ENCODE results near the gene SH3RF3.
"Not testable (repeated sequence)": the region's sequence is repeated elsewhere in the genome, so short reads cannot be mapped to it uniquely, and the experiment has no call there.

Gene SH3RF3

DNA sequence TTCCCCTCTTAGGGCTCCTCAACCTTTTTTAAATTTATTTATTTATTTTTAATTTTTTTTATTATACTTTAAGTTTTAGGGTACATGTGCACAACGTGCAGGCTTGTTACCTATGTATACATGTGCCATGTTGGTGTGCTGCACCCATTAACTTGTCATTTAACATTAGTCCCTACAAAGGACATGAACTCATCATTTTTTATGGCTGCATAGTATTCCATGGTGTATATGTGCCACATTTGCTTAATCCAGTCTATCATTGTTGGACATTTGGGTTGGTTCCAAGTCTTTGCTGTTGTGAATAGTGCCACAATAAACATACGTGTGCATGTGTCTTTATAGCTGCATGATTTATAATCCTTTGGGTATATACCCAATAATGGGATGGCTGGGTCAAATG, 33.4 kb downstream of the SH3RF3 start:
- H3K23ac ChIP-seq (ENCODE audit: low read length); H2BK120ac ChIP-seq (ENCODE audit: insufficient read depth, low read length, poor library complexity); H3K9me3 ChIP-seq (ENCODE audit: insufficient read depth, low read depth, low read length); H3K4me1 ChIP-seq (ENCODE audit: control insufficient read depth in 1 of 2, insufficient read depth in 2 of 2, low read length in 2 of 2); H3K27ac ChIP-seq (ENCODE audit: low read depth, low read length); H4K8ac ChIP-seq (ENCODE audit: low read depth, low read length); H3K79me2 ChIP-seq (ENCODE audit: control insufficient read depth, insufficient read depth, low read length, poor library complexity); H3K18ac ChIP-seq (ENCODE audit: low read length); H3K36me3 ChIP-seq (ENCODE audit: control insufficient read depth in 1 of 2, insufficient read depth in 2 of 2, low read length in 2 of 2); H3K4ac ChIP-seq (ENCODE audit: low read depth, low read length); H2AFZ ChIP-seq (ENCODE audit: insufficient read depth, low read length, poor library complexity); H2BK12ac ChIP-seq (ENCODE audit: low read length); DNase-seq; H4K12ac ChIP-seq (ENCODE audit: low read depth, low read length); H2BK5ac ChIP-seq (ENCODE audit: low read depth, low read length, poor library complexity); H3K4me2 ChIP-seq (ENCODE audit: low read length); H3K27me3 ChIP-seq (ENCODE audit: insufficient read depth, low read length); H3K9ac ChIP-seq (ENCODE audit: low read length); H2AK5ac ChIP-seq (ENCODE audit: low read length); H4K91ac ChIP-seq (ENCODE audit: low read depth, low read length); H3K79me1 ChIP-seq (ENCODE audit: low read length); H3K14ac ChIP-seq (ENCODE audit: low read length); H3K4me3 ChIP-seq (ENCODE audit: low read depth, low read length): not testable (repeated sequence)
- WGBS (ENCODE audit: extremely low coverage, insufficient coverage, insufficient read length): no CpG with 5 or more reads among the region's 2 CpGs

GRCh38 chr2:109162999-109163398, 34.0 kb downstream of the SH3RF3 start:
- H4K8ac ChIP-seq (ENCODE audit: low read depth, low read length): no peak overlapping the region
- no peak for DNase-seq
- H3K27ac ChIP-seq (ENCODE audit: low read depth, low read length): no peak overlapping the region
- no peak overlapping the region for H3K9ac ChIP-seq (ENCODE audit: low read length)
- H3K36me3 ChIP-seq (ENCODE audit: control insufficient read depth in 1 of 2, insufficient read depth in 2 of 2, low read length in 2 of 2): no peaks in the 10 kb centered on the region
- H4K91ac ChIP-seq (ENCODE audit: low read depth, low read length): no peak overlapping the region
- no CpG with 5 or more reads among the region's 7 CpGs for WGBS (ENCODE audit: extremely low coverage, insufficient coverage, insufficient read length)
- no peak overlapping the region for H3K14ac ChIP-seq (ENCODE audit: low read length)
- H3K18ac ChIP-seq (ENCODE audit: low read length): no peak overlapping the region
- no peak overlapping the region for H2BK5ac ChIP-seq (ENCODE audit: low read depth, low read length, poor library complexity)
- no peak overlapping the region for H2BK12ac ChIP-seq (ENCODE audit: low read length)
- no peak overlapping the region for H3K4me3 ChIP-seq (ENCODE audit: low read depth, low read length)
- H3K79me2 ChIP-seq (ENCODE audit: control insufficient read depth, insufficient read depth, low read length, poor library complexity): no peaks in the 10 kb centered on the region
- H3K4me1 ChIP-seq (ENCODE audit: control insufficient read depth in 1 of 2, insufficient read depth in 2 of 2, low read length in 2 of 2): no peaks in the 10 kb centered on the region
- H2AFZ ChIP-seq (ENCODE audit: insufficient read depth, low read length, poor library complexity): no peak overlapping the region
- H3K79me1 ChIP-seq (ENCODE audit: low read length): no peaks in the 10 kb centered on the region
- H3K23ac ChIP-seq (ENCODE audit: low read length): no peak overlapping the region
- no peak overlapping the region for H2AK5ac ChIP-seq (ENCODE audit: low read length)
- H3K4ac ChIP-seq (ENCODE audit: low read depth, low read length): no peak overlapping the region
- H4K12ac ChIP-seq (ENCODE audit: low read depth, low read length): no peak overlapping the region
- no peak overlapping the region for H3K4me2 ChIP-seq (ENCODE audit: low read length)
- no peaks in the 10 kb centered on the region for H3K27me3 ChIP-seq (ENCODE audit: insufficient read depth, low read length)
- no peak overlapping the region for H2BK120ac ChIP-seq (ENCODE audit: insufficient read depth, low read length, poor library complexity)
- H3K9me3 ChIP-seq (ENCODE audit: insufficient read depth, low read depth, low read length): no peaks in the 10 kb centered on the region

DNA sequence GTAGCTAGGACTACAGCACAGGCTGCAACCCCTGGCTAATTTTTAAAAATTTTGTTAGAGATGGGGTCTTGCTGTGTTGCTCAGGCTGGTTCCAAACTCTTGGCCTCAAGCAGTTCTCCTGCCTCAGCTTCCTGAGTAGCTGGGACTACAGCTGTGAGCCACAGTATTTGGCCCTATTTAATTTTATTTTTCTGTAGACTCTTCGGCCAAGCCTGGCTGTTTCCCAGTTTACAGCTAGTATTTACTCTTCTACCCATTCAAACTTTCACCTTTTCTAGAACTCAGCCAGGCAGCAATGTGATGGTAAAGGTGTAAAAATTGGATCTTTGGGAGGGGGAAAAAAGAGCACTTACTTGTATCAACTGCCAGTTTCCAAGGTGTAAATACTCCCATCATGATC, 35.3 kb downstream of the SH3RF3 start:
- H3K4me1 ChIP-seq (ENCODE audit: control insufficient read depth in 1 of 2, insufficient read depth in 2 of 2, low read length in 2 of 2): no peaks in the 10 kb centered on the region
- H3K27me3 ChIP-seq (ENCODE audit: insufficient read depth, low read length): no peaks in the 10 kb centered on the region
- no peaks in the 10 kb centered on the region for H3K9me3 ChIP-seq (ENCODE audit: insufficient read depth, low read depth, low read length)
- no peak overlapping the region for H2BK12ac ChIP-seq (ENCODE audit: low read length)
- H3K4ac ChIP-seq (ENCODE audit: low read depth, low read length): no peak overlapping the region
- no peak overlapping the region for H3K9ac ChIP-seq (ENCODE audit: low read length)
- H3K4me2 ChIP-seq (ENCODE audit: low read length): no peak overlapping the region
- H3K36me3 ChIP-seq (ENCODE audit: control insufficient read depth in 1 of 2, insufficient read depth in 2 of 2, low read length in 2 of 2): no peaks in the 10 kb centered on the region
- no peak for DNase-seq
- no peak overlapping the region for H4K91ac ChIP-seq (ENCODE audit: low read depth, low read length)
- H2AFZ ChIP-seq (ENCODE audit: insufficient read depth, low read length, poor library complexity): no peak overlapping the region
- no peak overlapping the region for H4K8ac ChIP-seq (ENCODE audit: low read depth, low read length)
- H3K79me1 ChIP-seq (ENCODE audit: low read length): no peaks in the 10 kb centered on the region
- WGBS (ENCODE audit: extremely low coverage, insufficient coverage, insufficient read length): no CpG with 5 or more reads among the region's 1 CpG
- no peak overlapping the region for H2BK120ac ChIP-seq (ENCODE audit: insufficient read depth, low read length, poor library complexity)
- no peak overlapping the region for H3K27ac ChIP-seq (ENCODE audit: low read depth, low read length)
- H3K23ac ChIP-seq (ENCODE audit: low read length): no peak overlapping the region
- H3K79me2 ChIP-seq (ENCODE audit: control insufficient read depth, insufficient read depth, low read length, poor library complexity): no peaks in the 10 kb centered on the region
- no peak overlapping the region for H2BK5ac ChIP-seq (ENCODE audit: low read depth, low read length, poor library complexity)
- H2AK5ac ChIP-seq (ENCODE audit: low read length): no peak overlapping the region
- H4K12ac ChIP-seq (ENCODE audit: low read depth, low read length): no peak overlapping the region
- H3K4me3 ChIP-seq (ENCODE audit: low read depth, low read length): no peak overlapping the region
- no peak overlapping the region for H3K14ac ChIP-seq (ENCODE audit: low read length)
- H3K18ac ChIP-seq (ENCODE audit: low read length): no peak overlapping the region

- no peak overlapping the region for H4K8ac ChIP-seq (ENCODE audit: low read depth, low read length)
- H3K79me2 ChIP-seq (ENCODE audit: control insufficient read depth, insufficient read depth, low read length, poor library complexity): no peaks in the 10 kb centered on the region
- no peaks in the 10 kb centered on the region for H3K4me1 ChIP-seq (ENCODE audit: control insufficient read depth in 1 of 2, insufficient read depth in 2 of 2, low read length in 2 of 2)
- H3K4me3 ChIP-seq (ENCODE audit: low read depth, low read length): no peak overlapping the region
- no peak overlapping the region for H2AK5ac ChIP-seq (ENCODE audit: low read length)
- no peak overlapping the region for H3K14ac ChIP-seq (ENCODE audit: low read length)
- no peak overlapping the region for H3K23ac ChIP-seq (ENCODE audit: low read length)
- no peak overlapping the region for H4K12ac ChIP-seq (ENCODE audit: low read depth, low read length)
- H3K27ac ChIP-seq (ENCODE audit: low read depth, low read length): no peak overlapping the region
- no peak for DNase-seq
- H3K79me1 ChIP-seq (ENCODE audit: low read length): no peaks in the 10 kb centered on the region
- H4K91ac ChIP-seq (ENCODE audit: low read depth, low read length): no peak overlapping the region
- no CpG with 5 or more reads among the region's 3 CpGs for WGBS (ENCODE audit: extremely low coverage, insufficient coverage, insufficient read length)
- H3K27me3 ChIP-seq (ENCODE audit: insufficient read depth, low read length): no peaks in the 10 kb centered on the region
- H2BK120ac ChIP-seq (ENCODE audit: insufficient read depth, low read length, poor library complexity): no peak overlapping the region
- H3K4ac ChIP-seq (ENCODE audit: low read depth, low read length): no peak overlapping the region
- no peak overlapping the region for H2AFZ ChIP-seq (ENCODE audit: insufficient read depth, low read length, poor library complexity)
- no peak overlapping the region for H2BK5ac ChIP-seq (ENCODE audit: low read depth, low read length, poor library complexity)
- H3K4me2 ChIP-seq (ENCODE audit: low read length): no peak overlapping the region
- no peaks in the 10 kb centered on the region for H3K36me3 ChIP-seq (ENCODE audit: control insufficient read depth in 1 of 2, insufficient read depth in 2 of 2, low read length in 2 of 2)
- H3K9ac ChIP-seq (ENCODE audit: low read length): no peak overlapping the region
- no peak overlapping the region for H2BK12ac ChIP-seq (ENCODE audit: low read length)
- no peak overlapping the region for H3K18ac ChIP-seq (ENCODE audit: low read length)
- H3K9me3 ChIP-seq (ENCODE audit: insufficient read depth, low read depth, low read length): no peaks in the 10 kb centered on the region
Observed at GRCh38 chr2:109164739-109165221, 35.8 kb downstream of the SH3RF3 start.

Measured in trophoblast cell (in vitro differentiated cells and primary cell).